ENCODE measurements around the gene CRCP.

CRCP gene

DNA sequence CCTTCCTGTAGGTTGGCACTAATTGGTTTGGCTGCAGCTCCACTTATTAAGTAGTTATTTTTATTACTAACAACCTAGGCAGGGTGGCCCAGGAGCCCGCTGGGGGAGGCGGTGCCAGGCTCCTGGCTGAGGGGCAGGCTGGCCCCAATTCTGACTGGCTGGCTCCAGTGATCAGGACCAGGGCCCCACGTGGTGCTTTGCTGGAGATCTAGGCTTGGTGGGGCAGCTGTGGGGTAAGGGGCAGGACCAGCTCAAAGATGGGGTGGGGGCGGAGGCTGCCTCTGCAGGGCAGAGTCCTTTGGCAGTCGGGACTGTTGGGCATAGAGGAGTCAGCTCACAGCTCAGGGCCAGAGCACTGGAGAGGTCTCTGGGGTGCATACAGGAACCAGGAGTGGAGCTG lies 36.6 kb upstream of the CRCP start:
- Histone ChIP-seq H3K27me3 (ENCODE audit: insufficient read depth, insufficient read length) (no peaks in the 10 kb centered on the region), H3K9me3 (ENCODE audit: insufficient read depth, low read length) (no peaks in the 10 kb centered on the region), H3K4me3 (ENCODE audit: insufficient read length, low read depth) (no peak overlapping the region), H3K4me1 (ENCODE audit: insufficient read depth, insufficient read length) (peaks cover 9% of the 10 kb centered on the region), H3K36me3 (ENCODE audit: insufficient read depth, insufficient read length, low read length) (peaks cover 33% of the 10 kb centered on the region), H3K9ac (ENCODE audit: insufficient read length, low read depth) (no peak overlapping the region)
- no peak for DNase-seq (ENCODE audit: low read depth, low spot score)
- TF ChIP-seq SUZ12 (IDR thresholded peaks at IDR 0.05; ENCODE audit: extremely low read depth, insufficient read depth, insufficient read length) (no peak), ZNF274 (IDR thresholded peaks at IDR 0.05; ENCODE audit: low read depth, low read length) (no peak), YY1 (IDR thresholded peaks at IDR 0.05; ENCODE audit: insufficient read depth, insufficient read length) (no peak)

DNA sequence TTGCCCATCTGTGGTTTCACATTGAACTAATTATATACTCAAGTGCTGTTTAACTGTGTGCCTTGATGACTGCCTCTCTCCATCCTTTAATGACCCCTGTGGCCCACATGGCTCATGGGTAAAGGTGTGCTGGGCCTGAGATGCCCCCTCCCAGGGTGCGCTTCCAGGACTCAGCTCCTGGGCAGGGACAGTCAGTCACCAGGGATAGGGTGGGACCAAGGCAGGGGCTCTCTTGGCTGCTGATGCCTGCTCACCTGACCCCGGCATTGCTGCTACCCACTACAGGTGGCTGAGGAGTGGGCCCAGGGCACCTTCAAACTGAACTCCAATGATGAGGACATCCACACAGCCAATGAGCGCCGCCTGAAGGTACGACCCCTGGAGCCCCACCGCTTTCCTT lies 32.6 kb upstream of the CRCP start:
- Histone ChIP-seq H3K9me3 (ENCODE audit: insufficient read depth, low read length) (no peaks in the 10 kb centered on the region), H3K27me3 (ENCODE audit: insufficient read depth, insufficient read length) (no peaks in the 10 kb centered on the region), H3K4me1 (ENCODE audit: insufficient read depth, insufficient read length) (peaks cover 2% of the 10 kb centered on the region), H3K9ac (ENCODE audit: insufficient read length, low read depth) (no peak overlapping the region), H3K36me3 (ENCODE audit: insufficient read depth, insufficient read length, low read length) (peaks cover 56% of the 10 kb centered on the region), H3K4me3 (ENCODE audit: insufficient read length, low read depth) (no peak overlapping the region)
- DNase-seq (ENCODE audit: low read depth, low spot score) = no peak
- TF ChIP-seq SUZ12 (IDR thresholded peaks at IDR 0.05; ENCODE audit: extremely low read depth, insufficient read depth, insufficient read length) = no peak
- TF ChIP-seq ZNF274 (IDR thresholded peaks at IDR 0.05; ENCODE audit: low read depth, low read length) = no peak
- TF ChIP-seq YY1 (IDR thresholded peaks at IDR 0.05; ENCODE audit: insufficient read depth, insufficient read length) = no peak

DNA sequence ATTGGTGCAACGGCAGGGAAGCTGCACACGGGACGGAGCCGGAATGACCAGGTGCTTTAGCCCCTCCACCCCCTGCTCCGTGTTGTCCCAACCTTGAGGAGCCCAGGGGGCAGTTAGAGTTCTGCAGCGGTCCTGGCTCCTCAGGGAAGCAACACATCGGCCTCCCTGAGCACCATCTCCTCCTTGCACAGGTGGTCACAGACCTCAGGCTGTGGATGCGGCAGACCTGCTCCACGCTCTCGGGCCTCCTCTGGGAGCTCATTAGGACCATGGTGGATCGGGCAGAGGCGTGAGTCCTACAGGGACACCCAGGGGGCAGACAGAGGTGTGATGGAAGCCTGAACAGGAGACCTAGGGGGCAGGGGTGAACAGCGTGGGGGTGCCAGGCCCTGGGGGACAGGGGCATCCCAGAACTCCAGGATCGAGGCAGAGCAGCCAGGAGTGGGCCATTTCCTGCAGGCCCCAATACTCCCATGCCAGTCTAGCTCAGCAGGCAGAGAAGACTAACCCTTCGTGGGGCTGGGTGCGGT lies 31.7 kb upstream of the CRCP start:
- Histone ChIP-seq H3K9me3 (ENCODE audit: insufficient read depth, low read length) (no peaks in the 10 kb centered on the region), H3K4me3 (ENCODE audit: insufficient read length, low read depth) (no peak overlapping the region), H3K4me1 (ENCODE audit: insufficient read depth, insufficient read length) (peaks cover 5% of the 10 kb centered on the region), H3K27me3 (ENCODE audit: insufficient read depth, insufficient read length) (no peaks in the 10 kb centered on the region), H3K9ac (ENCODE audit: insufficient read length, low read depth) (no peak overlapping the region), H3K36me3 (ENCODE audit: insufficient read depth, insufficient read length, low read length) (peaks cover 64% of the 10 kb centered on the region)
- TF ChIP-seq ZNF274 (IDR thresholded peaks at IDR 0.05; ENCODE audit: low read depth, low read length) = no peak
- no peak for TF ChIP-seq SUZ12 (IDR thresholded peaks at IDR 0.05; ENCODE audit: extremely low read depth, insufficient read depth, insufficient read length)
- no peak for TF ChIP-seq YY1 (IDR thresholded peaks at IDR 0.05; ENCODE audit: insufficient read depth, insufficient read length)
- no peak for DNase-seq (ENCODE audit: low read depth, low spot score)

DNA sequence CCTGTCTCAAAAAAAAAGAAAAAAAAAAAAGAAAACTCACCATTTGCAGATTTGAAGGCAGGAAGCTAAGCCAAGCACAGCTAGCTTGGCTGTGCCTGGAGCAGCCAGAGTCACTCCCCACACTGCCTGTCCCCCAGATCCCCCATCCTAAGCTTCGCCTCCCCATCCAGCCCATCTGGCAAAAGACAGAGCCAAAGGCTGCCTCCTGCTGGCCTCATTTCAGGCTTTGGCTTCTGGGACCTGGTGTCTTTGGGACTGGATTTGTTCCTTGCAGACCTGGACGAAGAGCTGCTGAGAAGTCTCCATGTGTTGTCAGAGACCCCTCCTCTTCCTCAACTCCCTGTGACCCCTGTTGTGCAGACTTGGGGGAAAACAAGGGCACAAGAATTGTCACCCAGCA lies 31.0 kb upstream of the CRCP start:
- H3K9me3 ChIP-seq (ENCODE audit: insufficient read depth, low read length) = no peaks in the 10 kb centered on the region
- peaks cover 5% of the 10 kb centered on the region for H3K4me1 ChIP-seq (ENCODE audit: insufficient read depth, insufficient read length)
- H3K27me3 ChIP-seq (ENCODE audit: insufficient read depth, insufficient read length) = no peaks in the 10 kb centered on the region
- H3K36me3 ChIP-seq (ENCODE audit: insufficient read depth, insufficient read length, low read length) = peaks cover 59% of the 10 kb centered on the region
- H3K4me3 ChIP-seq (ENCODE audit: insufficient read length, low read depth) = no peak overlapping the region
- DNase-seq (ENCODE audit: low read depth, low spot score) = no peak
- H3K9ac ChIP-seq (ENCODE audit: insufficient read length, low read depth) = no peak overlapping the region
- TF ChIP-seq ZNF274 (IDR thresholded peaks at IDR 0.05; ENCODE audit: low read depth, low read length) (no peak), YY1 (IDR thresholded peaks at IDR 0.05; ENCODE audit: insufficient read depth, insufficient read length) (no peak), SUZ12 (IDR thresholded peaks at IDR 0.05; ENCODE audit: extremely low read depth, insufficient read depth, insufficient read length) (no peak)

DNA sequence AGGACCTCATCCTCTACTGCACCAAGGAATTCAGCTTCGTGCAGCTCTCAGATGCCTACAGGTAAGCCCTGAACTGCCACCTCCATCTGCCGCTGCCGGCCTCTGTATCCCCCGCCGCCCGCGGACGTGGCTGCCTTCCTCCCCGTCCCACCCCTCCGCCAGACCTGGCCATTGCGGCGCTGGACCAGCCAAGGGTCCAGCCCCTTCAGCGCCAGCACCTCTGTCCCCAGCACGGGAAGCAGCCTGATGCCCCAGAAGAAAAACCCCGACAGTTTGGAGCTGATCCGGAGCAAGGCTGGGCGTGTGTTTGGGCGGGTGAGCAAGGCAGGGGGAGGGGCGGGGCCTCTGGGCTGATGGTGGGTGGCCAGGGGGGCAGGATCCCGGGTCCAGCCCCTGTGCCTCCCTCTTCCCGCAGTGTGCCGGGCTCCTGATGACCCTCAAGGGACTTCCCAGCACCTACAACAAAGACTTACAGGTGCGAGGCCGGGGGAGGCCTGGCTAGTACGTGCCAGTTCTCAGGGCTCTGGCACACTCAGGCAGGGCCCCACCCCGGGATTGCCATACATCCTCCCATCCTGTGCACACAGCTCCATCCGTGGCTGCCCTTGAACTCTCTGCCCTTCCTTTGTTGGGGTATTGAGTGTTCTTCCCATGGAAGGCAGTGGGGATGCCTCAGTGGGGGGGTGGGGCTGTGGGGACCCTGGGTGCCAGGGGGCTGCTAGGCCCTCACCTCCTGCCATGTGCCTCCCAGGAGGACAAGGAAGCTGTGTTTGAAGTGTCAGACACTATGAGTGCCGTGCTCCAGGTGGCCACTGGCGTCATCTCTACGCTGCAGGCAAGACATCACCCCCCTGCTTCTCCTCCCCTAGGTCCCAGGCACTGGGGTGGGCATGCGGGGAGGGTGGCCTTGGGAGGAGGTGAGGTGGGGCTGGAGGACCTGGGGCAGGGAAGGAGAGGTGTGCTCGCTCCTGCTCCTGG lies 25.5 kb upstream of the CRCP start:
- no peaks in the 10 kb centered on the region for H3K27me3 ChIP-seq (ENCODE audit: insufficient read depth, insufficient read length)
- DNase-seq (ENCODE audit: low read depth, low spot score) = no peak
- no peak for TF ChIP-seq YY1 (IDR thresholded peaks at IDR 0.05; ENCODE audit: insufficient read depth, insufficient read length)
- no peak for TF ChIP-seq ZNF274 (IDR thresholded peaks at IDR 0.05; ENCODE audit: low read depth, low read length)
- no peak for TF ChIP-seq SUZ12 (IDR thresholded peaks at IDR 0.05; ENCODE audit: extremely low read depth, insufficient read depth, insufficient read length)
- peaks cover 6% of the 10 kb centered on the region for H3K4me1 ChIP-seq (ENCODE audit: insufficient read depth, insufficient read length)
- H3K4me3 ChIP-seq (ENCODE audit: insufficient read length, low read depth) = no peak overlapping the region
- H3K36me3 ChIP-seq (ENCODE audit: insufficient read depth, insufficient read length, low read length) = peaks cover 44% of the 10 kb centered on the region
- no peak overlapping the region for H3K9ac ChIP-seq (ENCODE audit: insufficient read length, low read depth)
- H3K9me3 ChIP-seq (ENCODE audit: insufficient read depth, low read length) = no peaks in the 10 kb centered on the region

DNA sequence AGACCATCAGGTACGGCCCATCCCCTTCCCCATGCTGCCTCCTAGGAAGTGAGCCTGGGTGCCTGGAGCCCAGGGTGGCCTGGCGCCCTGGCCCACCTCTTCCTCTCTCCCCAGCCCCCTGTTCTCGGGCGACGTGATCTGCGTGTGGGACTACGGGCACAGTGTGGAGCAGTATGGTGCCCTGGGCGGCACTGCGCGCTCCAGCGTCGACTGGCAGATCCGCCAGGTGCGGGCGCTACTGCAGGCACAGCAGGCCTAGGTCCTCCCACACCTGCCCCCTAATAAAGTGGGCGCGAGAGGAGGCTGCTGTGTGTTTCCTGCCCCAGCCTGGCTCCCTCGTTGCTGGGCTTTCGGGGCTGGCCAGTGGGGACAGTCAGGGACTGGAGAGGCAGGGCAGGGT lies 22.0 kb upstream of the CRCP start:
- H3K9me3 ChIP-seq (ENCODE audit: insufficient read depth, low read length) = no peaks in the 10 kb centered on the region
- no peaks in the 10 kb centered on the region for H3K27me3 ChIP-seq (ENCODE audit: insufficient read depth, insufficient read length)
- DNase-seq (ENCODE audit: low read depth, low spot score) = no peak
- H3K36me3 ChIP-seq (ENCODE audit: insufficient read depth, insufficient read length, low read length) = peaks cover 23% of the 10 kb centered on the region
- H3K9ac ChIP-seq (ENCODE audit: insufficient read length, low read depth) = no peak overlapping the region
- H3K4me1 ChIP-seq (ENCODE audit: insufficient read depth, insufficient read length) = peaks cover 4% of the 10 kb centered on the region
- no peak for TF ChIP-seq YY1 (IDR thresholded peaks at IDR 0.05; ENCODE audit: insufficient read depth, insufficient read length)
- TF ChIP-seq SUZ12 (IDR thresholded peaks at IDR 0.05; ENCODE audit: extremely low read depth, insufficient read depth, insufficient read length) = no peak
- TF ChIP-seq ZNF274 (IDR thresholded peaks at IDR 0.05; ENCODE audit: low read depth, low read length) = no peak
- no peak overlapping the region for H3K4me3 ChIP-seq (ENCODE audit: insufficient read length, low read depth)

DNA sequence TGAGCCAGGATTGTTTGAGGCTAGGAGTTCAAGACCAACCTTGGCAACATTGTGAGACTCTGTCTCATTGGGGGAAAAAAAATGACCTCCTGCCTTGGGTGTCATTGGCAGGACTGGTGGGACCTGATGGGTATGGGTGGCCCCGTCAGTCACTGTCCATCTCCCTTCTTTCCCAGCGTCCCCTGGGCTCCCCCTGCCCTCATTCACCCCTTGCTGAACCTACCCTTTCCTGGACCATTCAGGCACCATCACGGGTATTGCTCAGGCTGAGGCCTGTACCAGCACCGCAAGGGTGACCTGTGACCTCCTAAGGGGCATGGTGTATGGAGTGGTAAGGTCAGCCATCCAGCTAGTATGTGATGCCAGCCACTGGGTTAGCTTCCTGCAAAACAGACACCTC lies 19.6 kb upstream of the CRCP start:
- no peak for DNase-seq (ENCODE audit: low read depth, low spot score)
- H3K9ac ChIP-seq (ENCODE audit: insufficient read length, low read depth) = no peak overlapping the region
- TF ChIP-seq YY1 (IDR thresholded peaks at IDR 0.05; ENCODE audit: insufficient read depth, insufficient read length) = no peak
- no peak for TF ChIP-seq SUZ12 (IDR thresholded peaks at IDR 0.05; ENCODE audit: extremely low read depth, insufficient read depth, insufficient read length)
- TF ChIP-seq ZNF274 (IDR thresholded peaks at IDR 0.05; ENCODE audit: low read depth, low read length) = no peak
- H3K27me3 ChIP-seq (ENCODE audit: insufficient read depth, insufficient read length) = no peaks in the 10 kb centered on the region
- H3K36me3 ChIP-seq (ENCODE audit: insufficient read depth, insufficient read length, low read length) = peaks cover 11% of the 10 kb centered on the region
- H3K4me1 ChIP-seq (ENCODE audit: insufficient read depth, insufficient read length) = no peaks in the 10 kb centered on the region
- H3K4me3 ChIP-seq (ENCODE audit: insufficient read length, low read depth) = no peak overlapping the region
- no peaks in the 10 kb centered on the region for H3K9me3 ChIP-seq (ENCODE audit: insufficient read depth, low read length)

All from NT2/D1 (cell line).